BE2C (cell line): ENCODE data around the gene DNAH8.

Experiments used
- DNase-seq: peaks from one replicate; pipeline ENCODE4 v3.0.0-alpha.2; 2020
- H3K27me3 ChIP-seq: fragments of 250-450 bp; sonication (Bioruptor Pico); 2 replicates; pipeline ENCODE4 v1.5.1; 2020; ENCODE audit warnings: mild to moderate bottlenecking
- H3K36me3 ChIP-seq: fragments of 250-450 bp; sonication (Bioruptor Pico); 2 replicates; pipeline ENCODE4 v1.5.1; 2020; ENCODE audit warnings: mild to moderate bottlenecking
- H3K4me1 ChIP-seq: fragments of 250-450 bp; sonication (Bioruptor Pico); 2 replicates; pipeline ENCODE4 v1.5.1; 2020
- H3K4me3 ChIP-seq: 2 replicates; pipeline ENCODE4 v1.5.1; 2011; ENCODE audit warnings: low read depth, low read length
- H3K9me3 ChIP-seq: fragments of 250-450 bp; sonication (Bioruptor Pico); 2 replicates; pipeline ENCODE4 v1.5.1; 2020
- TF ChIP-seq, protein P1 (sequence below): IDR thresholded peaks from 2 replicates; pipeline ENCODE4 v1.5.1; 2012; ENCODE audit warnings: mild to moderate bottlenecking, low read depth, low read length

The DNAH8 gene

DNA sequence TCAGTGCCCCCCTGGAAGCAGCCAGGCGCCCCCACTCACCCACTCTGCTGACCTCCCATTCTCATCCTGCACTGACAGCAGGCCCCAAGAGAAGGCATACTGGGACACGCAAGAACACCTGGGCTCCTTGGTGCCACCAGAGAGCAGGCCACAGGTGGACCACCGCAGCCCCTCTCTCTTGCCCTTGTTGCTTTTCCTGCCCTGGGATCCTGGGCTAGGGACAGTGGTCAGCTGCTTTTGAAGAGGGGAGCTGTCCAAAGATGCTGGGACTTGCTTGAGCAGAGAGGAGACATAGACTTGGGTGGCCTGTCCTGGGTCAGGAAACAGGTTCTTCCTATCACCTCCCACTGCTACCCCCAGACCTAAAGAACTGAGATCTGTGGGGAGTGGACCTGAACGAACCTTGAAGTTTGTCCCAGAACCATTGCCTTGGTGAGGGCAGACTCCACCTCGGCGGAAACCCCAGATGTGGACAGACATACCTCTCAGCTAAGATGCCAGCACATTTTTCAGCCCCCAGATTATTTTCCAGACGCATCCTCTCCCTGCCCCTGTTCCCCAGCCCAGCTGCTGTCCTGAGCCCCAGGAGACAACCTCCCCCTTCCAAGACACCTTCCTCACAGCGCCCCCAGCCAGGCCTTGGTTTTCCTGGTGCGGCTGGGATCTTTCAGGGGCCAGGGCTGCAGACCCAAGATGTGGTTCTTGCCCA, 334.6 kb downstream of the DNAH8 start:
- TF ChIP-seq, protein P1, sequence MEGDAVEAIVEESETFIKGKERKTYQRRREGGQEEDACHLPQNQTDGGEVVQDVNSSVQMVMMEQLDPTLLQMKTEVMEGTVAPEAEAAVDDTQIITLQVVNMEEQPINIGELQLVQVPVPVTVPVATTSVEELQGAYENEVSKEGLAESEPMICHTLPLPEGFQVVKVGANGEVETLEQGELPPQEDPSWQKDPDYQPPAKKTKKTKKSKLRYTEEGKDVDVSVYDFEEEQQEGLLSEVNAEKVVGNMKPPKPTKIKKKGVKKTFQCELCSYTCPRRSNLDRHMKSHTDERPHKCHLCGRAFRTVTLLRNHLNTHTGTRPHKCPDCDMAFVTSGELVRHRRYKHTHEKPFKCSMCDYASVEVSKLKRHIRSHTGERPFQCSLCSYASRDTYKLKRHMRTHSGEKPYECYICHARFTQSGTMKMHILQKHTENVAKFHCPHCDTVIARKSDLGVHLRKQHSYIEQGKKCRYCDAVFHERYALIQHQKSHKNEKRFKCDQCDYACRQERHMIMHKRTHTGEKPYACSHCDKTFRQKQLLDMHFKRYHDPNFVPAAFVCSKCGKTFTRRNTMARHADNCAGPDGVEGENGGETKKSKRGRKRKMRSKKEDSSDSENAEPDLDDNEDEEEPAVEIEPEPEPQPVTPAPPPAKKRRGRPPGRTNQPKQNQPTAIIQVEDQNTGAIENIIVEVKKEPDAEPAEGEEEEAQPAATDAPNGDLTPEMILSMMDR, result no peak
- Histone ChIP-seq H3K4me3 (no peak overlapping the region), H3K9me3 (no peaks in the 10 kb centered on the region), H3K4me1 (no peaks in the 10 kb centered on the region), H3K36me3 (no peaks in the 10 kb centered on the region), H3K27me3 (peaks cover 45% of the 10 kb centered on the region)
- DNase-seq, result no peak

DNA sequence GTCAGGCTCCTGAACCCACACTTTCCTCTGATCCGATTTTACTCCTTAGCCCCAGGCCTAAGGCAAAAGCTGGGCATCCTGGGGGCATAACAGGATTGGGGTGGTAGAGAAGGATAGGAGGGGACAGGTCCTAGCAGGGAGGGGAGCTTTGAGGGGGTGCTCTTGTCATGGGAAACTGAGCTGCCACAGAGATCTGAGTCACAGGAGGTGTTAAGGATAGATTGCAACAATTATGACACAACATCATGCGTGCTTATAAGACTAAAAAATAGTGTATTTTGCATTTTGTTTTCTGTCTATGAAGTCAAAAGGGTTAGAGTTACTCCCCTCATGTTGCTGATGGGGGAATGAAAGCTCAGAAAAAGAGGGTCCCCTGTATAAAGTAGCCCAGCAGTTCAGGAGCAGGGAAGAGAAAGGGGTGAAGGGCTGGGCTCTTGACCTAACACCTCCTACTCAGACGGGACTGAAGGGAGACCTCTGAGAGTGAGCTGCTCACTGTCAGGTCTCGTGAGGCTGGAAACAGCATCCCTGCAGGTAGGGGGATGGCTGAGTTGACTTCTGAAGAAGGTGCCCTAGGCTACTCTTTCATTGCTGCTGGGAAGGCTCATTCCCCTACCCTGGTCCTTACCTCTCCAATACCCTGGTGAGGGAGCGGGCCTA, 335.5 kb downstream of the DNAH8 start:
- no peaks in the 10 kb centered on the region for H3K4me1 ChIP-seq
- H3K27me3 ChIP-seq, result peaks cover 45% of the 10 kb centered on the region
- TF ChIP-seq, protein P1, result no peak
- no peaks in the 10 kb centered on the region for H3K36me3 ChIP-seq
- no peaks in the 10 kb centered on the region for H3K9me3 ChIP-seq
- DNase-seq, result no peak
- H3K4me3 ChIP-seq, result no peak overlapping the region

DNA sequence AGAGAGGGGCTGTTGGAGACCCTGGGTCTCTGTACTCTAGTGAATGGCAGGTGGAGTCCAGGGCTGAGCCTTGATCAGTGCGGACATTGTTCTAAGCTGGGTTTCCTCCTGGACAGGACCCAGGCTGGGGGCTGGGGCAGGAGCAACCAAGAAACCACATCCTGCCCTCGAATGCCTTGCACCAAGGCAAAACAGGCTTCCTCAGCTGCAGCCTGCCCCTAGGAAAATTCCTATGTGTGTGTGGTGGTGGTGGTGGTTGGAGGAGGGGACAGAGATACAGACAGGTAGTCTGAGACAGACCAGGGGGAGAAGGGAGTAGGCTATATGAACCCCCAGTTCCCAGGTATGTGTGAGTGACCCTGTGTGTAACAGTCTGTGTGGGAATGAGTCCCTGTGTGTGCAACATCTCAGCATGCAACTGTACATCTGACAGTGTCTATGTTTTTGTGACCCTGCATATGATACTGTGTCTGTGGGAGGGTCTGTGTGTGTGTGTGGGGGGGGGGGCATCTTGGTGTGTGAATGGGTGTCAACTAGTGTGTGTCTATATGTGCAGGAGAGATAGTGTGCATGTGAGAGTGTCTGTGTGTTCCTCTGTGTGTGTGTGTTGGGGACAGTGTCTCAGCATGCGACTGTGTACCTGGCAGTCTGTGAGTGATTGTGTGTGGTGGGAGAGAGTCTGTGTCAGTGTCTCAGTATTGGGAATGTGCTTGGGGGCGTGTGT, 336.4 kb downstream of the DNAH8 start:
- Histone ChIP-seq H3K9me3 (no peaks in the 10 kb centered on the region), H3K36me3 (no peaks in the 10 kb centered on the region), H3K27me3 (peaks cover 41% of the 10 kb centered on the region), H3K4me3 (no peak overlapping the region), H3K4me1 (no peaks in the 10 kb centered on the region)
- TF ChIP-seq, protein P1, result no peak
- no peak for DNase-seq

DNA sequence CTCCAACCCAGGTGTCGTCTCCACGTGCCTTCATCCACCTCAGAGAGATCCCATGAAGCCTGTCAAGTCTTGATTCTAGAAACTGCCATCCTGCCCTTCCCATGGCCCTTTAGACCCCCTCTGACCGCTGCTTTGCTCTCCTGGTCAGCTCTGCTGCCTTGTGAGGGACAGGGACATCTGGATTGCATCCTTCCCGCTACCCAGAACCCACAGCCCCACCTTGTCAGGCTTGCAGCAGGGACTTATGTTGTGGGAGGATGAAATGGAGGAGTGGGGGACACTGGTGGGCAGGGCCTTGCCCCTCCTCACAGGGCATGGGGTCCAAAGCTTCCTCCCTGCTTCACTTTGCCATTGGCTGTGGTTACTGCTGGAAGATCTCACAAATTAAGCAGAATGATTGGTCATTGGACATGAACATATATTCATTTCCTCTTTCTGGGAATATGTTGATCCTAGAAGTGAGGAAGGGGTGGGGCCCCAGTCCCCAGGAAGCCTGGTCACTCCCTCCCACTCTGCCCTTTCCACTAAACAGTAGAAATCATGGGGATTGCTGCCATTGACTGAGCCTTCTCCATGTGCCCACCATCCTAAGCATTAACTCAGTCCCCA, 338.0 kb downstream of the DNAH8 start:
- TF ChIP-seq, protein P1, result no peak
- no peak for DNase-seq
- no peaks in the 10 kb centered on the region for H3K9me3 ChIP-seq
- no peaks in the 10 kb centered on the region for H3K4me1 ChIP-seq
- H3K27me3 ChIP-seq, result peaks cover 26% of the 10 kb centered on the region
- H3K4me3 ChIP-seq, result no peak overlapping the region
- H3K36me3 ChIP-seq, result no peaks in the 10 kb centered on the region

DNA sequence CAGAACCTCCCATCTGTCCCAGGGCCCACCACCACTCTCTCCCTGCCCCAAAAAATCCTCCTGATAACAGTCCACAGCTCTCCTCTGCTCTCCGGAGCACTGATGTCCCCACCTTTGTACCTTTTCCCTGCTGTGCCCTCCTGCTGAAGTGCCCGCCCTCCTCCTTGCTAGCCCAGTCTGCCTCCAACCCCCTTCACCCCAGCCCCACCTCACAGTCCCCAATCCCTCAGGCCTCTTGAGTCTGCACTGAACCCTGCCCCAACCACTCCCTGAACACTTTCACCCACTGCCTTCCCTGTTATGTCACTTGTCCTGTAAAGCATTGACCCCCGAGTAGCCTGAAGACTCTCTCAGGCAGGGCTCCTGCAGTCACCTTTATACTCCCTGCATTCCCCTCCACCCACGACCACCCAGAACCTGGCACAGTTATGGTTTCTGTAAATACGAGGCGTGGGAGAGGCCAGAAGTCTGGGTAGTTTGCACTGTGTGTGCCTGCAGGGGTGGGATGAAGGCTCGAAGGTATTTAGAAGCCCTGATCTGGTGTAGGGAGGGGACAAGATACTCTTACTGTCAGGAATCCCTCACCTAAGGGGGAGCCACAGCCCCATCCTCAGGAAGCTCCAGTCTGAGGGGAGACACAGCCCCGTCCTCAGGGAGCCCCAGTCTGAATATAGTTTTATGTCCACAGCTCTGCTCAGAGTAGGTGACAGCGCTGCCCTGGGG, 338.9 kb downstream of the DNAH8 start:
- Histone ChIP-seq H3K4me3 (no peak overlapping the region), H3K36me3 (no peaks in the 10 kb centered on the region)

More for the DNA sequence above, 338.9 kb downstream of the DNAH8 start:
- Histone ChIP-seq H3K9me3 (no peaks in the 10 kb centered on the region), H3K27me3 (peaks cover 17% of the 10 kb centered on the region), H3K4me1 (no peaks in the 10 kb centered on the region)
- TF ChIP-seq, protein P1, result no peak
- no peak for DNase-seq
